OCI-LY7 (cell line): ENCODE data around the gene NAA15. TPM values are rescaled to one million over a fixed set of nuclear protein-coding genes. Genes with fewer than 3 reads are reported as not detected.
A peak's percentile ranks its signal among the peaks of the same experiment; 100 is the strongest.

Experiments
- BruUV-seq: library from RNA; stranded (reverse); fragments of 400-500 nt; replicated peaks from 2 replicates; lab custom pipeline; 2021; lab: Mats Ljungman, UMichigan
- CTCF ChIA-PET: fragments of 300-600 bp; sonication (Branson Sonifier 250); formaldehyde crosslinking; loops from one replicate; lab custom pipeline; 2022; ENCODE audit warnings: antibody characterized with exemption; ENCODE audit not compliant: unreplicated experiment; lab: Charles Lee
- POLR2A ChIA-PET: fragments of 300-600 bp; sonication (Branson Sonifier 250); formaldehyde crosslinking; loops from one replicate; lab custom pipeline; 2022; ENCODE audit warnings: antibody characterized with exemption; lab: Charles Lee
- DNase-seq: peaks from one replicate; pipeline ENCODE4 v3.0.0-alpha.2; 2015; ENCODE audit warnings: low spot score
- H2AFZ ChIP-seq: fragments of 200-600 bp; sonication (generic), shearing (Covaris generic); 2 replicates; pipeline ENCODE4 v1.6.1; 2014; ENCODE audit warnings: mild to moderate bottlenecking, antibody characterized with exemption, low read length, moderate library complexity
- H3K27ac ChIP-seq: fragments of 200-600 bp; sonication (generic); 2 replicates; pipeline ENCODE4 v1.5.1; 2014; ENCODE audit warnings: mixed run types, low read depth, mild to moderate bottlenecking, moderate library complexity, low read length, inconsistent platforms; ENCODE audit not compliant: poor library complexity, severe bottlenecking
- H3K36me3 ChIP-seq: fragments of 200-600 bp; sonication (generic); 2 replicates; pipeline ENCODE4 v1.6.1; 2014; ENCODE audit warnings: mild to moderate bottlenecking, antibody characterized with exemption, low read length, moderate library complexity, mixed read lengths; ENCODE audit not compliant: insufficient read depth
- H3K4me1 ChIP-seq: fragments of 200-600 bp; sonication (generic); 2 replicates; pipeline ENCODE4 v1.5.1; 2014; ENCODE audit warnings: mild to moderate bottlenecking, low read length; ENCODE audit not compliant: insufficient read depth, poor library complexity, severe bottlenecking
- H3K4me2 ChIP-seq: fragments of 200-600 bp; sonication (generic); 2 replicates; pipeline ENCODE4 v1.6.1; 2014; ENCODE audit warnings: mild to moderate bottlenecking, low read length
- H3K4me3 ChIP-seq: fragments of 200-600 bp; sonication (generic); 2 replicates; pipeline ENCODE4 v1.5.1; 2014; ENCODE audit warnings: mild to moderate bottlenecking, low read depth, low read length; ENCODE audit not compliant: poor library complexity, severe bottlenecking
- H3K79me2 ChIP-seq: fragments of 200-600 bp; sonication (generic); 2 replicates; pipeline ENCODE4 v1.6.1; 2016; ENCODE audit warnings: low read depth, mild to moderate bottlenecking, low read length, moderate library complexity, mixed read lengths; ENCODE audit not compliant: insufficient read depth
- H3K9me2 ChIP-seq: fragments of 200-600 bp; sonication (generic); 2 replicates; pipeline ENCODE4 v1.6.1; 2016; ENCODE audit warnings: mild to moderate bottlenecking, low read length, mixed read lengths; ENCODE audit not compliant: insufficient read depth
- H3K9me3 ChIP-seq: fragments of 200-600 bp; sonication (generic); 2 replicates; pipeline ENCODE4 v1.6.1; 2014; ENCODE audit warnings: mild to moderate bottlenecking, mixed run types, low read length, mixed read lengths
- H4K20me1 ChIP-seq: fragments of 200-600 bp; sonication (generic); 2 replicates; pipeline ENCODE4 v1.6.1; 2014; ENCODE audit warnings: mild to moderate bottlenecking, antibody characterized with exemption, low read length, moderate library complexity, mixed read lengths; ENCODE audit not compliant: insufficient read depth
- EZH2phosphoT487 ChIP-seq: fragments of 200-600 bp; sonication (generic); IDR thresholded peaks from 2 replicates; pipeline ENCODE4 v1.6.1; 2018; ENCODE audit warnings: low read depth, borderline replicate concordance, mild to moderate bottlenecking, mixed run types, antibody characterized with exemption, low read length, moderate library complexity, mixed read lengths
- intact Hi-C: fragments of 100-400 bp; cut with micrococcal nuclease; formaldehyde crosslinking; loops from one replicate; pipeline ENCODE4 v1.10.0; 2022; ENCODE audit not compliant: unreplicated experiment
- total RNA-seq, 2 experiments: library from RNA; depleted of rRNA in 1 of 2; stranded (reverse); fragments of >200 nt in 1 of 2; shearing (Covaris generic) in 1 of 2; gene quantifications; 2 replicates each; pipeline ENCODE4 v1.2.3, GENCODE V29; 2014 to 2022
- TF ChIP-seq, protein P1 (sequence below): fragments of 200-600 bp; sonication (generic); conservative IDR thresholded peaks from 2 replicates; pipeline ENCODE4 v1.5.1; 2014; ENCODE audit warnings: mild to moderate bottlenecking, antibody characterized with exemption, low read length, moderate library complexity, mixed read lengths

The NAA15 gene
- total RNA-seq, 2 experiments from 2014 or later, result 45.3 to 95.9 TPM

DNA sequence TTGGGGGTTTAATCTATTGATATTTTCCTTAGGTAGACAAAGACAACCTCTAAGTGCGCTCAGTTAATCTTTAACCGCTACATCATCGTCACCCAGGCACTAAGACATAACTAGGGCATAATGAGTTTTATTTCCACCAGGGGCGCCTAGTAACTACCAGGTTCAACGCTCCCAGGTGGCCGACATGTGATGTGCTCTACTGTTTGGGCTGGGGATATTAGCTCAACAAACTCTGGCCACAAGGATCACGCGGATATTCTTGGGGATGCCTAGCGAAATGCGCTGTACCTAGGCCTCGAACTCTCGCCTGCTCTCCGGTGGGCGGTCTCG is 151.7 kb downstream of the NAA15 start:
- H3K4me3 ChIP-seq, result peak overlapping the region; percentile 82
- TF ChIP-seq, protein P1, sequence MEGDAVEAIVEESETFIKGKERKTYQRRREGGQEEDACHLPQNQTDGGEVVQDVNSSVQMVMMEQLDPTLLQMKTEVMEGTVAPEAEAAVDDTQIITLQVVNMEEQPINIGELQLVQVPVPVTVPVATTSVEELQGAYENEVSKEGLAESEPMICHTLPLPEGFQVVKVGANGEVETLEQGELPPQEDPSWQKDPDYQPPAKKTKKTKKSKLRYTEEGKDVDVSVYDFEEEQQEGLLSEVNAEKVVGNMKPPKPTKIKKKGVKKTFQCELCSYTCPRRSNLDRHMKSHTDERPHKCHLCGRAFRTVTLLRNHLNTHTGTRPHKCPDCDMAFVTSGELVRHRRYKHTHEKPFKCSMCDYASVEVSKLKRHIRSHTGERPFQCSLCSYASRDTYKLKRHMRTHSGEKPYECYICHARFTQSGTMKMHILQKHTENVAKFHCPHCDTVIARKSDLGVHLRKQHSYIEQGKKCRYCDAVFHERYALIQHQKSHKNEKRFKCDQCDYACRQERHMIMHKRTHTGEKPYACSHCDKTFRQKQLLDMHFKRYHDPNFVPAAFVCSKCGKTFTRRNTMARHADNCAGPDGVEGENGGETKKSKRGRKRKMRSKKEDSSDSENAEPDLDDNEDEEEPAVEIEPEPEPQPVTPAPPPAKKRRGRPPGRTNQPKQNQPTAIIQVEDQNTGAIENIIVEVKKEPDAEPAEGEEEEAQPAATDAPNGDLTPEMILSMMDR, result peak; percentile 76
- no peak for TF ChIP-seq EZH2phosphoT487
- H3K4me2 ChIP-seq, result peak overlapping the region; percentile 100
- H3K79me2 ChIP-seq, result peaks cover 58% of the 10 kb centered on the region
- peaks cover 20% of the 10 kb centered on the region; the same call in 1 of the 2 replicates for H4K20me1 ChIP-seq
- H3K4me1 ChIP-seq, result peaks cover 43% of the 10 kb centered on the region
- no peaks in the 10 kb centered on the region for H3K9me3 ChIP-seq
- peak; percentile 91 for DNase-seq
- H3K9me2 ChIP-seq, result no peaks in the 10 kb centered on the region
- H3K36me3 ChIP-seq, result 0 out of 2 replicates have a peak, but pooled peaks cover 5% of the 10 kb centered on the region
- BruUV-seq, result no TSS peak
- peak overlapping the region; percentile 75 for H2AFZ ChIP-seq
- intact Hi-C loops, result loop anchor here (1.0 to 10.0 kb wide), 9 partner anchors 36 to 1208 kb away; partner anchors contain the start of genes MAML3 and SLC7A11
- H3K27ac ChIP-seq, result peak overlapping the region; percentile 88
- ChIA-PET CTCF (interaction anchor here (0.6 to 1.5 kb wide), 2 partner anchors 103 to 120 kb away, joined by 4 to 5 read pairs; partner anchors contain the start of gene SETD7), POLR2A (interaction anchor here (0.6 to 2.0 kb wide), 13 partner anchors 11 to 372 kb away, joined by 3 to 10 read pairs (median 4); partner anchors contain the start of gene SETD7)

GRCh38 chr4:139453371-139454110 is 152.2 kb downstream of the NAA15 start:
- H2AFZ ChIP-seq, result peak overlapping the region; percentile 75
- ChIA-PET POLR2A (interaction anchor here (0.6 to 2.0 kb wide), 12 partner anchors 12 to 373 kb away, joined by 3 to 10 read pairs (median 4); partner anchors contain the start of gene SETD7), CTCF (interaction anchor here (0.6 to 1.5 kb wide), 2 partner anchors 103 to 119 kb away, joined by 4 to 5 read pairs; partner anchors contain the start of gene SETD7)
- H3K79me2 ChIP-seq, result peaks cover 63% of the 10 kb centered on the region
- H3K4me3 ChIP-seq, result peak overlapping the region; percentile 82
- H4K20me1 ChIP-seq, result peaks cover 22% of the 10 kb centered on the region; the same call in 1 of the 2 replicates
- peak overlapping the region; percentile 100 for H3K4me2 ChIP-seq
- TF ChIP-seq, protein P1, result peak; percentile 48; the same call in 1 of the 2 replicates
- TF ChIP-seq EZH2phosphoT487, result no peak
- intact Hi-C loops, result loop anchor here (1.0 to 10.0 kb wide), 9 partner anchors 37 to 1209 kb away; partner anchors contain the start of genes MAML3 and SLC7A11
- 0 out of 2 replicates have a peak, but pooled peaks cover 5% of the 10 kb centered on the region for H3K36me3 ChIP-seq
- no peaks in the 10 kb centered on the region for H3K9me2 ChIP-seq
- peak overlapping the region; percentile 88 for H3K27ac ChIP-seq
- no peaks in the 10 kb centered on the region for H3K9me3 ChIP-seq
- H3K4me1 ChIP-seq, result peaks cover 43% of the 10 kb centered on the region
- DNase-seq, result peak; percentile 97
- BruUV-seq, result no TSS peak
